HEK293T (cell line): ENCODE results near the gene MAP4K1.

Experiments
- BHLHE40 ChIP-seq: fragments of 450-650 bp; IDR thresholded peaks from 2 replicates; pipeline ENCODE4 v1.6.1; 2016; ENCODE audit warnings: mild to moderate bottlenecking, moderate library complexity, borderline replicate concordance
- HDGF ChIP-seq: fragments of 450-650 bp; IDR thresholded peaks from 2 replicates; pipeline ENCODE4 v1.6.1; 2017; ENCODE audit warnings: antibody characterized with exemption, borderline replicate concordance

- TF ChIP-seq HDGF (no peak), BHLHE40 (no peak)
These were observed 70.3 kb downstream of the MAP4K1 start for GRCh38 chr19:38547421-38547820.
